ENCODE results near the gene LITAF.
"Not testable (repeated sequence)": the region's sequence is repeated elsewhere in the genome, so short reads cannot be mapped to it uniquely, and the experiment has no call there.

LITAF gene

GRCh38 chr16:11581678-11582077 lies 5.0 kb downstream of the LITAF start:
- DNase-seq, result no peak
- intact Hi-C loops (cut with DNase I), result no loop called here

GRCh38 chr16:11580451-11581086 lies 6.2 kb downstream of the LITAF start:
- intact Hi-C loops (cut with DNase I), result no loop called here
- no peak for DNase-seq

- intact Hi-C loops (cut with DNase I); DNase-seq: not testable (repeated sequence)
Observed at GRCh38 chr16:11577290-11577660, 9.4 kb downstream of the LITAF start.

GRCh38 chr16:11576427-11577289 lies 10.1 kb downstream of the LITAF start:
- no peak for DNase-seq
- intact Hi-C loops (cut with DNase I), result no loop called here

GRCh38 chr16:11575223-11575589 lies 11.5 kb downstream of the LITAF start:
- intact Hi-C loops (cut with DNase I), result no loop called here
- no peak for DNase-seq

GRCh38 chr16:11572301-11572995 lies 14.3 kb downstream of the LITAF start:
- intact Hi-C loops (cut with DNase I), result no loop called here
- DNase-seq, result no peak

GRCh38 chr16:11571549-11571948 lies 15.2 kb downstream of the LITAF start:
- intact Hi-C loops (cut with DNase I), result no loop called here
- DNase-seq, result no peak

GRCh38 chr16:11570806-11571205 lies 15.9 kb downstream of the LITAF start:
- no peak for DNase-seq

GRCh38 chr16:11570258-11570657 lies 16.5 kb downstream of the LITAF start:
- intact Hi-C loops (cut with DNase I), result no loop called here
- no peak for DNase-seq

More at GRCh38 chr16:11570806-11571205, 15.9 kb downstream of the LITAF start:
- intact Hi-C loops (cut with DNase I), result no loop called here

- intact Hi-C loops (cut with DNase I), result no loop called here
- peak in 1 of 10 donors; percentile 22 for DNase-seq
Observed at GRCh38 chr16:11566398-11566797, 20.3 kb downstream of the LITAF start.

- intact Hi-C loops (cut with DNase I), result no loop called here
- DNase-seq, result peak in 1 of 10 donors; percentile 31
Observed at GRCh38 chr16:11565665-11566064, 21.1 kb downstream of the LITAF start.

- intact Hi-C loops (cut with DNase I), result no loop called here
- peak in 1 of 10 donors; percentile 75 for DNase-seq
Observed at GRCh38 chr16:11564046-11564926, 22.4 kb downstream of the LITAF start.

- intact Hi-C loops (cut with DNase I), result no loop called here
- DNase-seq, result no peak
Observed at GRCh38 chr16:11563493-11564040, 23.2 kb downstream of the LITAF start.

- DNase-seq, result peak in 1 of 10 donors; percentile 48
- intact Hi-C loops (cut with DNase I), result no loop called here
Observed at GRCh38 chr16:11562941-11563340, 23.8 kb downstream of the LITAF start.

GRCh38 chr16:11562411-11562810 lies 24.3 kb downstream of the LITAF start:
- DNase-seq, result no peak

GRCh38 chr16:11561856-11562255 lies 24.9 kb downstream of the LITAF start:
- intact Hi-C loops (cut with DNase I), result no loop called here
- DNase-seq, result no peak

More at GRCh38 chr16:11562411-11562810, 24.3 kb downstream of the LITAF start:
- intact Hi-C loops (cut with DNase I), result no loop called here

- intact Hi-C loops (cut with DNase I), result no loop called here
Observed at GRCh38 chr16:11561454-11561805, 25.3 kb downstream of the LITAF start.

GRCh38 chr16:11560701-11561453 lies 25.8 kb downstream of the LITAF start:
- peak in 1 of 10 donors; percentile 44 for DNase-seq
- intact Hi-C loops (cut with DNase I), result no loop called here

More at GRCh38 chr16:11561454-11561805, 25.3 kb downstream of the LITAF start:
- DNase-seq, result peak in 1 of 10 donors; percentile 1

GRCh38 chr16:11558308-11558823 lies 28.4 kb downstream of the LITAF start:
- not testable (repeated sequence) for DNase-seq
- intact Hi-C loops (cut with DNase I), result loop anchor here (10.0 kb wide), 1 partner anchor 64 kb away; no protein-coding TSS in a partner anchor
